Adrenal gland (tissue), 5 donors: ENCODE results near the gene FABP1.

Source experiments
- CTCF ChIP-seq, 6 experiments: fragments of 450-650 bp in 4 of 6; fragments of 200-600 bp in 2 of 6; sonication (generic) in 1 of 6; IDR thresholded peaks; 1 replicate in 5 of 6; 2 replicates in 1 of 6; pipeline versions ENCODE4 v1.5.1 to v1.8.0; 2016 to 2021; ENCODE audit warnings: antibody characterized with exemption in 6 of 6, mild to moderate bottlenecking in 2 of 6, moderate library complexity in 1 of 6
- POLR2A ChIP-seq, 2 donors: fragments of 450-650 bp; IDR thresholded peaks; one replicate each; pipeline ENCODE4 v1.6.1; 2017; ENCODE audit warnings: antibody characterized with exemption in 2 of 2, mild to moderate bottlenecking in 2 of 2, moderate library complexity in 1 of 2
- donor health status: DM: no; HTN: no; CAD: no.

- TF ChIP-seq CTCF (IDR thresholded peaks at IDR 0.05) (no peak), POLR2A (IDR thresholded peaks at IDR 0.05) (no peak)
These were observed 41.5 kb downstream of the FABP1 start for GRCh38 chr2:88086401-88086800.
